ENCODE data around the gene ARFIP2.
"Not testable (repeated sequence)": the region's sequence is repeated elsewhere in the genome, so short reads cannot be mapped to it uniquely, and the experiment has no call there.

The ARFIP2 gene, protein sequence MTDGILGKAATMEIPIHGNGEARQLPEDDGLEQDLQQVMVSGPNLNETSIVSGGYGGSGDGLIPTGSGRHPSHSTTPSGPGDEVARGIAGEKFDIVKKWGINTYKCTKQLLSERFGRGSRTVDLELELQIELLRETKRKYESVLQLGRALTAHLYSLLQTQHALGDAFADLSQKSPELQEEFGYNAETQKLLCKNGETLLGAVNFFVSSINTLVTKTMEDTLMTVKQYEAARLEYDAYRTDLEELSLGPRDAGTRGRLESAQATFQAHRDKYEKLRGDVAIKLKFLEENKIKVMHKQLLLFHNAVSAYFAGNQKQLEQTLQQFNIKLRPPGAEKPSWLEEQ

DNA sequence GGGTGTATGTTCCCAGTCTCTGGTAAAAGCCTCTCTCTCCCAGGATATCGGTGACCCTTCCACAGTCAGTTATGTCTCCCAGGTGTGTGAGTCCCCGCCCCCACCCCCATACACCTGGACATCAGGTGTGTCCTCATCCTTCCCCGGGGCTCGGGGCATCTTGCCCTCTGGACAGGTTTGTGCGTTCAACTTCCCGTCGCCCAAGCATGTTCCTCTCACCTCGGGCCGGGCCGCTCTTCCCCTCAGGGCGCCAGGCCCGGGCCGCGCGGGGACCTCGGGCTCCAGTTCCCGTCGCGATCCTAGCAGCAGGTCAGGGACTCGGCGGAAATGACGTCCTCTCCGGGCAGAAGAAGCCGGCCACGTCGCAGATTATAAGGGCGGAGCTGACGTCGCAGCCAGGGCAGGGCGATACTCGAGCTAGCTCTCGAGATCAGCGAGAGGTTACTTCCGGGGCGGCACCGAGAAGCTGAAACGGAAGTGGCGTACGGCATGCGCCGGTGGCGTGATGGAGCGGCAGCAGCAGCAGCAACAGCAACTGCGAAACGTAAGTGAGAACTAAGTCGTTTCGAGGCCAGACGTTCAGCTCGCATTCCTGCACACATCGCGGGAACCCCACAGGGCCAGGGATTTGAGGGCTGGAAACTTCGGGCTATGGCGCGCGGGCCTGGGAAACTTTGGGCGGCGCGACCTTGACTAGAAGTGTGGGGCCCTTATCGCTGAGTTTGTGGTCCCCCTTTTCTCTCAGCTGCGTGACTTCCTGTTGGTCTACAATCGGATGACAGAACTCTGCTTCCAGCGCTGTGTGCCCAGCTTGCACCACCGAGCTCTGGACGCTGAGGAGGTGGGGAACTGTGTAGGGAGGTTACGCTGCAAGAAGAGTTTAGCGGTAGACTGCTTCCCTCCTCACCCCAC, at the start of gene ARFIP2, which contains the start of gene TIMM10B:
ARFIP2 (minus strand) TSS at position 320 of the 912 bp plus-strand sequence. CDS start 910 bp downstream, outside the sequence.
TIMM10B (plus strand) TSS at position 490 of the 912 bp plus-strand sequence; CDS start at position 506, 16 bp downstream.
- Mint-ChIP-seq H3K36me3 (ENCODE audit: low read depth) (peaks cover 45% of the 10 kb centered on the region), H3K4me3 (peak within 1 kb of the TSS; percentile 92)

DNA sequence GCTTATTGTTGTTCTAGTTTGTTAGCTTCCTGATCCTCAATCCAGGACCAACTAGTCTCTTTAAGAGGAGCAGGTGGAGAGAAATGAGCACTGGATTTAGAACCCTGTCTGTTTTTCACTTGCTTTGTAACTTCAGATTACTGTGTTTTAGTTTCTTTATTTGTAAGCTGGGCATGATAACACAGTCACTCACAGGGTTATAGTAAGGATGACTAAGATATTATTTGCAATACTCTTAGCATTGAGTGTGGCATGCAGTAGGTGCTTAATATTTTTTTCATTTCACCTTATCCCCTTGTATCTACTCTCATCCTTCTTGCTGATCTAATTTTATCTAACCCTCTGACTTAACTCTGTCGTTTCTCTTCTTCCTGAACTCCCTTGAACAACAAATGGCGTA, 49.7 kb upstream of the ARFIP2 start:
- Mint-ChIP-seq H3K36me3 (ENCODE audit: low read depth) (peaks cover 10% of the 10 kb centered on the region), H3K27me3 (no peaks in the 10 kb centered on the region), H3K4me1 (peaks cover 17% of the 10 kb centered on the region), H3K4me3 (no peak overlapping the region), H3K27ac (no peak overlapping the region), H3K9me3 (no peaks in the 10 kb centered on the region)
- DNase-seq (no peak), ATAC-seq (no peak)

More for the DNA sequence above, at the start of gene ARFIP2, which contains the start of gene TIMM10B:
- DNase-seq: peak; percentile 98
- ATAC-seq: peak; percentile 99
- peaks cover 36% of the 10 kb centered on the region for H3K4me1 Mint-ChIP-seq
- H3K9me3 Mint-ChIP-seq: no peaks in the 10 kb centered on the region
- H3K27ac Mint-ChIP-seq: peak within 1 kb of the TSS; percentile 97
- H3K27me3 Mint-ChIP-seq: no peaks in the 10 kb centered on the region

DNA sequence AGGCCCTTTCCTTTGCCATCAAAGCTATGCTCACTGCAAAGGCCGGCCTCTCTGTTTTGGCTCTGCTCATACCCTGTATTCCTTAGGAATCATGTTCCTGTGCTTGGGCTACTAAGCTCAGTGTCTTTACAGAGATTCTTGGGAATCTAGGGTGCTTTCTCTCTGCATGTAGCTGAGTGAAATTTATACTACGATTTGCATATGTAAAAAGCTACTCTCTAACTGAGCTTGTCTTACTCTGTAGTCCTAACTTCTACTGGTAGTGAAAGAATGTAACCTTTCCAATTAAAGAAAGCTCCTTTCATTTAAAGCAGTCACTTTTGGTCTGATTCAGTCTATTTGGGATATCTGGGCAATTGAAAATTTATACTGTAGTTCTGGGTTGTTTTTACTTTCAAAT, 48.1 kb upstream of the ARFIP2 start:
- ATAC-seq (no peak), DNase-seq (no peak)
- Mint-ChIP-seq H3K27ac (no peak overlapping the region), H3K27me3 (no peaks in the 10 kb centered on the region), H3K36me3 (ENCODE audit: low read depth) (peaks cover 16% of the 10 kb centered on the region), H3K9me3 (no peaks in the 10 kb centered on the region), H3K4me3 (no peak overlapping the region), H3K4me1 (peaks cover 25% of the 10 kb centered on the region)

DNA sequence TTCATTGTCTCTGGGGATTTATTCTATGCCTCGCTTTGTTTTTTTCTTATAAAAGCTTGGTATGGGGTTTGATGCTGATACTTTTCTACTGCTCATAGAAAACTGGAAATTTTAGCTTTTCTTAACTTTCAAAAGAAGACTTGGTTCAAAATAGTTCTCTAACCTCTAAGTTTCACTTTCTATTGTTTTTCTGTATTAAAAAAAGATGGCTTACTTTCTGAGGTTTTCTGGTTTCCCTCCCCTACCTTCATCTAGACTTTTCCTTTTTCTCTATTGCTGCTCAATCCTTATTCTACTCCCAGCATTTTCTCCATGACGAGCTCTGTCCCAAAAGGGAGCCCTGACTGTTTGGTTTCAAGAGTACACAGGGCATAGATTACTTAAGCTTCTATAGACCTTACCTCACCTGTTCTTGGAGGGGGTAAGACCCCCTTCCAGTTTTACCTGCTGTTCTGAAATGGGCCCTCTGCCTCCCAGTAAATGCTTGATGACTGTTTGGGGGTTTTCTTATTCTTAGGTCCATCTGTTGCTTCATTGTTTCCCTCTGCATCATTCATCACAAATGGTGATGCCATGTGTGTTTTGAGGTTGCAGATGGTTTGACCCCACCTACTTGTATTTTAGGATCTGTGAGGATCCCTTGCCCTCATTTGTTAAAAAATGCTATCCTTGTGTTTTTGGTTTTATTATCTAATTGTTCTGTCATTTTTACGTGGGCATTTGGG, 45.4 kb upstream of the ARFIP2 start:
- peaks cover 23% of the 10 kb centered on the region for H3K36me3 Mint-ChIP-seq (ENCODE audit: low read depth)
- H3K4me1 Mint-ChIP-seq: peaks cover 40% of the 10 kb centered on the region
- peak overlapping the region; percentile 82 for H3K27ac Mint-ChIP-seq
- DNase-seq (no peak), ATAC-seq (peak; percentile 13)
- H3K4me3 Mint-ChIP-seq: peak overlapping the region; percentile 44
- no peaks in the 10 kb centered on the region for H3K9me3 Mint-ChIP-seq
- H3K27me3 Mint-ChIP-seq: no peaks in the 10 kb centered on the region

DNA sequence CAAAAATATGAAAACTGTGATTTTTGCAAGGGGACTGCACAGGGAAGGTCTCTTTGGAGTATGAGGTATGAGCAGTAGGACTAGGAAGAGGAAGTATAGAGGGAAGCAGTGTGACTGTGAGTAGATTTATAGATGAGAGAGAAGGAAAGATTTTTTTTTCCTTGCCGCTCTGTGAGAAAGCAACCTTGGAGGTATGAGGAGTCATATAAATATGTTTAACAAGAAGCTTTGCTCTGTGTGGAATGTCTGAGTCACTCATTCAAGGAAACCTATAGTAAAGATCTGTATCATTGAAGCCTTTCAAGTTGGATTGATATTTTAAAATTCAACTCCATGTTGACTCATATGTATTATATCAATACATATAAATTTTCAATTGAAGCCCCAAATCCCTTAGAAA, 42.1 kb upstream of the ARFIP2 start:
- H3K4me3 Mint-ChIP-seq: no peak overlapping the region
- DNase-seq (no peak), ATAC-seq (peak; percentile 82)
- peaks cover 36% of the 10 kb centered on the region for H3K36me3 Mint-ChIP-seq (ENCODE audit: low read depth)
- H3K4me1 Mint-ChIP-seq: peaks cover 40% of the 10 kb centered on the region
- peak overlapping the region; percentile 63 for H3K27ac Mint-ChIP-seq
- H3K27me3 Mint-ChIP-seq: no peaks in the 10 kb centered on the region
- H3K9me3 Mint-ChIP-seq: no peaks in the 10 kb centered on the region

DNA sequence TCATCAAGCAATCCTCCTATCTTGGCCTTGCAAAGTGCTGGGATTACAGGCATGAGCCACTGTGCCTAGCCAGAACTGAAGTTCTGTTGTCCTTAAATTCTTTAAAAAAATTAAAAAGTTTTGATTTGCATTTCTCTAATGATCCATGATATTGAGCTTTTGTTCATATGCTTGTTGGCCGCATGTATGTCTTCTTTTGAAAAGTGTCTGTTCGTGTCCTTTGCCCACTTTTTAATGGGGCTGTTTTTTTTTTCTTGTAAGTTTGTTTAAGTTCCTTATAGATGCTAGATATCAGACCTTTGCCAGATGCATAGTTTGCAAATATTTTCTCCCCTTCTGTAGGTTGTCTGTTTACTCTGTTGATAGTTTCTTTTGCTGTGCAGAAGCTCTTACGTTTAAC, 40.8 kb upstream of the ARFIP2 start:
- not testable (repeated sequence) for ATAC-seq, H3K4me3 Mint-ChIP-seq, H3K27ac Mint-ChIP-seq, DNase-seq, H3K9me3 Mint-ChIP-seq, H3K27me3 Mint-ChIP-seq
- Mint-ChIP-seq H3K36me3 (ENCODE audit: low read depth) (peaks cover 35% of the 10 kb centered on the region), H3K4me1 (peaks cover 33% of the 10 kb centered on the region)

DNA sequence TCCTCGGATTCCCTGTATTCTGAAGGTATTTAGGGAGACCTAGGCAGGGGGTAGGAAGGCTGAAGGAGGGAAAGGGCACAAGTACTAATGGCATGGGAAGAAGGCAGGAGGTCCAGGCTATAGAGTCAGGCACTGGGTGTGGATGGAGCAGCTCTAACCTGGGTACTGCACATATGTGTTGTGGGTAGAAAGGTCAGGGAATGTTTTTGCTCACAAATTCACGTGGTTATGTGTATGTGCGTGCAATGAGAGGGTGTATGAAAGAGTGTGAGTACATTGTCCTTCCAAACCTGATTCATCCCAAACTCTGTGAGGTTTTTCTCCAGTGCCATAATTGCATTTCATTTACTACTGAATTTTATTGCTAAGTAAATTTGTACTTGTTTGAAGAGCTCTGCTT, 39.1 kb upstream of the ARFIP2 start:
- ATAC-seq (no peak), DNase-seq (no peak)
- Mint-ChIP-seq H3K36me3 (ENCODE audit: low read depth) (peaks cover 39% of the 10 kb centered on the region), H3K27ac (no peak overlapping the region), H3K4me3 (no peak overlapping the region), H3K4me1 (peaks cover 19% of the 10 kb centered on the region), H3K27me3 (no peaks in the 10 kb centered on the region), H3K9me3 (no peaks in the 10 kb centered on the region)

DNA sequence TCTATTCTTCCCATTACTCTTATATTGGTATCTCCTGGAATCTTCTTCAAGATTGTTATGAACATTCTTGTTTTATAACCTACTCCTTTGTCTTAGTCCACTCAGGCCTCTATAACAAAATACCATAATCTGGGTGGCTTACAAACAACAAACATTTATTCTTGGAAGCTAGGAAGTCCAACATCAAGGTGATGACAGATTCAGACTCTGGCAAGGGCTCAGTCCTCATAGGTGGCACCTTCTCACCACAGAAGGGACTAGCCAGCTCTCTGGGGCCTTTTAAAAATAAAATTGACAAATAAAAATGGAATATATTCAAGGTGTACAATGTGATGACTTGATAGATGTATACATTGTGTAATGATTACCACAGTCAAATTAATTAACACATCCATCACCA, 35.7 kb upstream of the ARFIP2 start:
- no peaks in the 10 kb centered on the region for H3K4me1 Mint-ChIP-seq
- H3K4me3 Mint-ChIP-seq: no peak overlapping the region
- no peak for ATAC-seq
- no peak overlapping the region for H3K27ac Mint-ChIP-seq
- DNase-seq: no peak
- no peaks in the 10 kb centered on the region for H3K27me3 Mint-ChIP-seq
- H3K9me3 Mint-ChIP-seq: no peaks in the 10 kb centered on the region
- H3K36me3 Mint-ChIP-seq (ENCODE audit: low read depth): peaks cover 38% of the 10 kb centered on the region

DNA sequence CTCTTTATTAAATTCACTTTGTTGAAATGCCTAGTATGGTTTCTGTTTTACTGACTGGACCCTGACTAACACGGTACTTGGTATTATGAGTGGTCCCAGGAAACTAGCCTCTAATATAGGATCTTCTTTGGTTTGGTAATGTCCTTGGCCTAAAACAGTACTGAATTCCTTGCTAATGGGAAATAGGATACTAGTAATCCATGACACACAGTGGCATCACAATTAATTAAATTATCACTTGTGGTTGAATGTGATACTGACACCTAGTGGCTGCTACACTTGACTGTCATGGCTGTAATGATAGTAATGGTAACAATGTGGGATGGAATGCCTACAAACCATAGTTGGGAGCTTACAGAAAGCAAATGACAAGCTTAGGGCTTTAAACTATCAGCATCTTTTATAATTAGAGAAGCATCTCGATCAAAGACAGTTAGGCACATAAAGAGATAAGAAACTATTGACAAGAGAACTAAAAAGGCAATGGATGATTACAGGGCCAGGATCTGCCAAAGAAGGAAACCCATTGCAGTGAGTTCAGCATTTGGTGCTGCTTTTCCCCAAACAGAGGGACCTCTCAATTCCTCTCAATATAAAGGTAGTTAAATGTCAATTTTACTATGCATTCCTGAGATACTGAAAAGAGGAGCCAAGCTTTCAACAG, 24.6 kb upstream of the ARFIP2 start:
- Mint-ChIP-seq H3K27me3 (no peaks in the 10 kb centered on the region), H3K36me3 (ENCODE audit: low read depth) (peaks cover 22% of the 10 kb centered on the region), H3K4me1 (peaks cover 2% of the 10 kb centered on the region), H3K4me3 (no peak overlapping the region), H3K27ac (no peak overlapping the region), H3K9me3 (no peaks in the 10 kb centered on the region)
- peak; percentile 52 for ATAC-seq
- DNase-seq: no peak

DNA sequence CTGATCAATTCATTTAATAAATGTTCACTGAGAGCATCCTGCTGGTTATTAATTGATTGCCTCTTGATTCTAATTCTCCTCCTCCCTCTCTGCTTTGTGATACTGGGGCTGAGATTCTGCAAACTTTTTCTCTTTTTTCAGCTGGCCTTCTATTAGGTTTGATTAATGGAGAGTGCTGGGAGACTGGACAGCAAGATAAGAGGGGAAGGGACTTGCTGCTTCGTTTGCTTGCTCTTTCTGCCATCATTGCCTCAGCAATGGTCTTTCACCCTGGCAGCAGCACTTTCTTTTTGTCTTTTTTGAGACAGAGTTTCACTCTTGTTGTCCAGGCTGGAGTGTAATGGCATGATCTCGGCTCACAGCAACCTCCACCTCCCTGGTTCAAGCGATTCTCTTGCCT, 23.0 kb upstream of the ARFIP2 start:
- DNase-seq: no peak
- Mint-ChIP-seq H3K36me3 (ENCODE audit: low read depth) (peaks cover 19% of the 10 kb centered on the region), H3K4me1 (peaks cover 2% of the 10 kb centered on the region), H3K27ac (no peak overlapping the region), H3K27me3 (no peaks in the 10 kb centered on the region), H3K4me3 (no peak overlapping the region), H3K9me3 (no peaks in the 10 kb centered on the region)
- ATAC-seq: no peak

DNA sequence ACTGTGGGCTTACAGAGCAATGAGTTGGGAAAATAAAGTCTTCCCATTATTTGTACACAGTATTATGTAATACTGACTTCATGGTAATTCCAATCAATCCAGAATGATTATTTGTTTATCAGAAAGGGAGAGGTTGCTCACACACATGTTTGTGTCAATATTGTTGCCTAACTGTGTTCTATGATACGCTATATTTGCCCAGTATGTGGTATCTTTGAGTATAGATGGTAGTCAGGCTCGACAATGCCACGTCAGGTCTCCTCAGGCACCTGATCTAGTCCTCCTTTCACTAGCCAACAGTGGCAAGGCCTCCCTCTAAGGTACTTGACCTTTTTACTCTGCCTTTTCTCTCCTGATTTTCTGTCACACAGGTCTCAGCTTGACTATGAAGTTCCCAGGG, 21.3 kb upstream of the ARFIP2 start:
- Mint-ChIP-seq H3K9me3 (no peaks in the 10 kb centered on the region), H3K36me3 (ENCODE audit: low read depth) (peaks cover 17% of the 10 kb centered on the region), H3K27me3 (no peaks in the 10 kb centered on the region), H3K27ac (no peak overlapping the region), H3K4me3 (no peak overlapping the region), H3K4me1 (peaks cover 2% of the 10 kb centered on the region)
- no peak for DNase-seq
- no peak for ATAC-seq

DNA sequence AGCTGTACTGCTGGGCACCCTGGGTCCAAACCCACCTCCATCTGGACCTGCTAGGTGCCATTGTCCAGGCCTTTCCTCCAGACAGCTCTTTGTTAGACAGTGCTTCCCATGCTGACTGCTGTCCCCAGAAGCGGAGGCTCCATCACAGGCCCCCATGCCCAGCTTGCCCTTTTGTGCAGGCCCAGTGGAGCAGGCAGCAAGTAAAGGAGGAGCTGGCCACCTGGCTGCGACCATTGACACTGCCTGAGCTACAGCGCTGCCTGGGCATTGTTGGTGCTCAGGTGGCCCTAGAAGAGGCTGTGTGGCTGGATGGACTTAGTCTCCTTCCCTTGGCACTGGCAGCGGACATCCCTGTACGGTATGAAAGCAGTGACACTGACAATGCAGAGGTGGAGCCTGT, 17.4 kb upstream of the ARFIP2 start:
- Mint-ChIP-seq H3K27me3 (no peaks in the 10 kb centered on the region), H3K36me3 (ENCODE audit: low read depth) (peaks cover 17% of the 10 kb centered on the region), H3K9me3 (no peaks in the 10 kb centered on the region), H3K4me1 (no peaks in the 10 kb centered on the region), H3K27ac (no peak overlapping the region), H3K4me3 (no peak overlapping the region)
- DNase-seq (no peak), ATAC-seq (no peak)

DNA sequence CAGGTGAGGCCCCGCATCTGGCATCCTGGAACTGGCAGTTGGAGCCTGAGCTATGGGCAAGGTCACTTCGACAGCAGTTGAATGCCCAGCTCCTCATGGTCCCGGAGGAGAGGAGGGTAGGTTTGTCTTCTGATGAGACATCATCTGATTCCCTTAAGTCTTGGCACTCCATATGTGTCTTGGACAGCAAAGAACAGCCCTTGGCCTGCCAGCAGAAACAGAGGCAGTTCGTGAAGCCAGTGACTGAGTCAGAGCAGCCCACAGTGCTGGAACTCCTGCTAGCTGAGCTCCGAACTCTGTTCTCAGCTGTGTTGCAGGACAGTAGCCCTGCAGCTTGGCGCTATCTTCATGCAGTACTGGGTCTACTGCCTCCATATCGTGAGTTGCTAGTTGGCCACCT, 17.0 kb upstream of the ARFIP2 start:
- no peaks in the 10 kb centered on the region for H3K9me3 Mint-ChIP-seq

More for the DNA sequence above, 17.0 kb upstream of the ARFIP2 start:
- DNase-seq: no peak
- Mint-ChIP-seq H3K36me3 (ENCODE audit: low read depth) (peaks cover 17% of the 10 kb centered on the region), H3K4me3 (no peak overlapping the region), H3K27me3 (no peaks in the 10 kb centered on the region), H3K27ac (no peak overlapping the region), H3K4me1 (no peaks in the 10 kb centered on the region)
- ATAC-seq: no peak

All from activated naive CD8-positive, alpha-beta T cell treated with anti-CD3 and anti-CD28 coated beads, Interleukin-2, amount 50 U/mL, for 24 hours (primary cell).